Naive thymus-derived CD4-positive, alpha-beta T cell (primary cell): ENCODE data around the gene SEMG2. TPM values are rescaled to one million over a fixed set of nuclear protein-coding genes. Genes with fewer than 3 reads are reported as not detected.

Source experiments
- ATAC-seq: fragments of 150-1000 bp; cut with Tn5 transposase; 2 replicates; pipeline ENCODE4 v1.10.0; 2021; ENCODE audit warnings: mild to moderate bottlenecking, moderate library complexity
- CTCF ChIA-PET: fragments of 350-600 bp; sonication (Branson Sonifier 250); formaldehyde crosslinking; loops from one replicate; lab custom pipeline; 2021; ENCODE audit warnings: antibody characterized with exemption; lab: Charles Lee
- POLR2A ChIA-PET: fragments of 350-600 bp; sonication (Branson Sonifier 250); formaldehyde crosslinking; loops from one replicate; lab custom pipeline; 2021; ENCODE audit warnings: antibody characterized with exemption, inconsistent platforms; lab: Charles Lee
- DNase-seq, 9 donors: peaks; one replicate each; pipeline versions ENCODE4 v3.0.0 to v3.0.0-alpha.2; 2020 to 2022; ENCODE audit warnings: mixed read lengths in 1 of 9
- H3K27ac ChIP-seq: one replicate; pipeline ENCODE4 v1.7.0; 2013; ENCODE audit warnings: mild to moderate bottlenecking, low read depth, low read length, moderate library complexity
- H3K27me3 ChIP-seq, 2 donors: one replicate each; pipeline ENCODE4 v1.7.0; 2013; ENCODE audit warnings: low read length in 2 of 2, mild to moderate bottlenecking in 2 of 2, moderate library complexity in 2 of 2; ENCODE audit not compliant: control insufficient read depth in 2 of 2, insufficient read depth in 2 of 2
- H3K36me3 ChIP-seq, 3 experiments: 1 replicate in 2 of 3; 2 replicates in 1 of 3; pipeline ENCODE4 v1.7.0; 2013; ENCODE audit warnings: low read length in 3 of 3, mild to moderate bottlenecking in 3 of 3, moderate library complexity in 1 of 3; ENCODE audit not compliant: insufficient read depth in 3 of 3, control insufficient read depth in 2 of 3
- H3K4me1 ChIP-seq, 2 donors: one replicate each; pipeline ENCODE4 v1.7.0; 2013; ENCODE audit warnings: low read length in 2 of 2, mild to moderate bottlenecking in 2 of 2, moderate library complexity in 1 of 2; ENCODE audit not compliant: control insufficient read depth in 2 of 2, insufficient read depth in 2 of 2
- H3K4me3 ChIP-seq: 2 replicates; pipeline ENCODE4 v1.7.0; 2013; ENCODE audit warnings: mild to moderate bottlenecking, low read length
- H3K9me3 ChIP-seq, 3 experiments: 1 replicate in 2 of 3; 2 replicates in 1 of 3; pipeline ENCODE4 v1.7.0; 2013; ENCODE audit warnings: low read length in 3 of 3; ENCODE audit not compliant: control insufficient read depth in 2 of 3
- H3K27ac Mint-ChIP-seq, 9 donors: one replicate each; pipeline ENCODE4 v1.8.0; 2020 to 2022; ENCODE audit warnings: mixed read lengths in 9 of 9, mild to moderate bottlenecking in 8 of 9, moderate library complexity in 5 of 9, inconsistent platforms in 2 of 9
- H3K27me3 Mint-ChIP-seq, 5 donors: one replicate each; pipeline ENCODE4 v1.8.0; 2021 to 2022; ENCODE audit warnings: mixed read lengths in 5 of 5, mild to moderate bottlenecking in 1 of 5
- H3K36me3 Mint-ChIP-seq, 5 donors: one replicate each; pipeline ENCODE4 v1.8.0; 2020 to 2022; ENCODE audit warnings: mixed read lengths in 5 of 5, mild to moderate bottlenecking in 3 of 5, inconsistent platforms in 1 of 5
- H3K4me1 Mint-ChIP-seq, 7 donors: one replicate each; pipeline ENCODE4 v1.8.0; 2020 to 2022; ENCODE audit warnings: mixed read lengths in 7 of 7, mild to moderate bottlenecking in 3 of 7, inconsistent platforms in 1 of 7
- H3K4me3 Mint-ChIP-seq, 10 donors: one replicate each; pipeline ENCODE4 v1.8.0; 2020 to 2022; ENCODE audit warnings: mild to moderate bottlenecking in 10 of 10, mixed read lengths in 10 of 10, moderate library complexity in 6 of 10, inconsistent platforms in 2 of 10
- H3K9me3 Mint-ChIP-seq, 11 donors: one replicate each; pipeline ENCODE4 v1.8.0; 2020 to 2022; ENCODE audit warnings: mixed read lengths in 11 of 11, mild to moderate bottlenecking in 4 of 11, inconsistent platforms in 1 of 11, moderate library complexity in 1 of 11
- intact Hi-C, 2 donors: fragments of 100-400 bp; cut with micrococcal nuclease; formaldehyde crosslinking; loops; one replicate each; pipeline ENCODE4 v1.15.1; 2023
- polyA plus RNA-seq, 2 donors: library from polyadenylated mRNA; unstranded; fragments of 300-500 nt; fragmentation: Illumina TruSeq; gene quantifications; one replicate each; pipeline ENCODE4 v1.2.3, GENCODE V29; 2021
- total RNA-seq, 6 experiments: library from RNA in 5 of 6; stranded (reverse) in 5 of 6; gene quantifications; 1 replicate in 5 of 6; 2 replicates in 1 of 6; pipeline ENCODE4 v1.2.3 and lab custom pipeline; 2021 to 2026

Gene SEMG2
- total and polyA plus RNA-seq, 7 experiments from 2014 or later = not detected

- no peaks in the 10 kb centered on the region for H3K36me3 ChIP-seq
- intact Hi-C loops = no loop called here
- peaks cover 0 to 4% of the 10 kb centered on the region in 2 donors for H3K27me3 ChIP-seq
- ChIA-PET CTCF (no interaction called here), POLR2A (no interaction called here)
- H3K4me3 ChIP-seq = no peak within 1 kb of the TSS
- H3K9me3 ChIP-seq = no peaks in the 10 kb centered on the region
- Mint-ChIP-seq H3K27ac (no peak within 1 kb of the TSS), H3K4me3 (no peak within 1 kb of the TSS), H3K27me3 (peaks cover 37 to 64% (median 41%) of the 10 kb centered on the region in 5 donors), H3K36me3 (peaks cover 0 to 5% (median 0%) of the 10 kb centered on the region in 5 donors), H3K9me3 (peaks cover 0 to 18% (median 8%) of the 10 kb centered on the region in 11 donors), H3K4me1 (peaks cover 0 to 2% (median 0%) of the 10 kb centered on the region in 7 donors)
- no peak within 1 kb of the TSS for H3K27ac ChIP-seq
- ATAC-seq = no peak
- DNase-seq = no peak
- no peaks in the 10 kb centered on the region for H3K4me1 ChIP-seq
Observed at GRCh38 chr20:45206725-45207124, 14.4 kb upstream of the SEMG2 start, which contains the start of gene SEMG1. Gene SEMG1, plus strand, starts transcription at chr20:45207033. Its CDS starts 21 bp downstream, at chr20:45207054.

GRCh38 chr20:45209924-45210323 is 11.2 kb upstream of the SEMG2 start:
- no peak for ATAC-seq
- POLR2A ChIA-PET = no interaction called here
- no peak overlapping the region for H3K27ac ChIP-seq
- peaks cover 0 to 5% (median 0%) of the 10 kb centered on the region in 5 donors for H3K36me3 Mint-ChIP-seq
- H3K9me3 ChIP-seq = no peaks in the 10 kb centered on the region
- no peak overlapping the region for H3K27ac Mint-ChIP-seq
- H3K36me3 ChIP-seq = no peaks in the 10 kb centered on the region
- H3K27me3 ChIP-seq = no peaks in the 10 kb centered on the region
- H3K4me1 Mint-ChIP-seq = peaks cover 0 to 2% (median 0%) of the 10 kb centered on the region in 7 donors
- intact Hi-C loops = no loop called here
- no peak overlapping the region for H3K4me3 Mint-ChIP-seq
- DNase-seq = no peak
- no peaks in the 10 kb centered on the region for H3K4me1 ChIP-seq
- H3K9me3 Mint-ChIP-seq = peaks cover 0 to 4% (median 0%) of the 10 kb centered on the region in 11 donors
- peaks cover 33 to 52% (median 39%) of the 10 kb centered on the region in 5 donors for H3K27me3 Mint-ChIP-seq
- H3K4me3 ChIP-seq = no peak overlapping the region
- CTCF ChIA-PET = no interaction called here

GRCh38 chr20:45211569-45212474 is 9.4 kb upstream of the SEMG2 start:
- peaks cover 0 to 5% (median 0%) of the 10 kb centered on the region in 5 donors for H3K36me3 Mint-ChIP-seq
- ATAC-seq = no peak

GRCh38 chr20:45212836-45213235 is 8.3 kb upstream of the SEMG2 start:
- POLR2A ChIA-PET = no interaction called here
- H3K27me3 Mint-ChIP-seq = peaks cover 14 to 29% (median 19%) of the 10 kb centered on the region in 5 donors
- Histone ChIP-seq H3K9me3 (no peaks in the 10 kb centered on the region), H3K27me3 (no peaks in the 10 kb centered on the region), H3K36me3 (no peaks in the 10 kb centered on the region), H3K4me1 (no peaks in the 10 kb centered on the region), H3K4me3 (no peak overlapping the region), H3K27ac (no peak overlapping the region)
- intact Hi-C loops = no loop called here
- peaks cover 0 to 1% (median 0%) of the 10 kb centered on the region in 5 donors for H3K36me3 Mint-ChIP-seq
- peaks cover 0 to 2% (median 0%) of the 10 kb centered on the region in 11 donors for H3K9me3 Mint-ChIP-seq
- peaks cover 0 to 2% (median 0%) of the 10 kb centered on the region in 7 donors for H3K4me1 Mint-ChIP-seq
- CTCF ChIA-PET = no interaction called here
- ATAC-seq = no peak
- no peak for DNase-seq
- no peak overlapping the region for H3K27ac Mint-ChIP-seq
- no peak overlapping the region for H3K4me3 Mint-ChIP-seq

More at GRCh38 chr20:45211569-45212474, 9.4 kb upstream of the SEMG2 start:
- Mint-ChIP-seq H3K4me3 (no peak overlapping the region), H3K27me3 (peaks cover 21 to 38% (median 27%) of the 10 kb centered on the region in 5 donors), H3K4me1 (peaks cover 0 to 2% (median 0%) of the 10 kb centered on the region in 7 donors), H3K9me3 (peaks cover 0 to 2% (median 0%) of the 10 kb centered on the region in 11 donors), H3K27ac (no peak overlapping the region)
- H3K4me1 ChIP-seq = no peaks in the 10 kb centered on the region
- no peaks in the 10 kb centered on the region for H3K27me3 ChIP-seq
- POLR2A ChIA-PET = no interaction called here
- no peaks in the 10 kb centered on the region for H3K9me3 ChIP-seq
- H3K36me3 ChIP-seq = no peaks in the 10 kb centered on the region
- DNase-seq = no peak
- H3K4me3 ChIP-seq = no peak overlapping the region
- intact Hi-C loops = no loop called here
- no peak overlapping the region for H3K27ac ChIP-seq
- CTCF ChIA-PET = no interaction called here

- Histone ChIP-seq H3K27ac (no peak overlapping the region), H3K27me3 (no peaks in the 10 kb centered on the region), H3K36me3 (no peaks in the 10 kb centered on the region), H3K9me3 (no peaks in the 10 kb centered on the region), H3K4me1 (no peaks in the 10 kb centered on the region), H3K4me3 (no peak overlapping the region)
- Mint-ChIP-seq H3K4me1 (no peaks in the 10 kb centered on the region), H3K27me3 (peaks cover 30 to 43% (median 33%) of the 10 kb centered on the region in 5 donors), H3K4me3 (no peak overlapping the region), H3K27ac (no peak overlapping the region), H3K9me3 (peaks cover 0 to 3% (median 0%) of the 10 kb centered on the region in 11 donors), H3K36me3 (no peaks in the 10 kb centered on the region)
- ChIA-PET CTCF (interaction anchor here (0.8 kb wide), 1 partner anchor 9 kb away, joined by 5 read pairs; no protein-coding TSS in a partner anchor), POLR2A (no interaction called here)
- no peak for ATAC-seq
- no peak for DNase-seq
- intact Hi-C loops = no loop called here
Observed at GRCh38 chr20:45218124-45218523, 3.0 kb upstream of the SEMG2 start.

- DNase-seq (no peak), ATAC-seq (no peak)
- Mint-ChIP-seq H3K27me3 (peaks cover 30 to 47% (median 34%) of the 10 kb centered on the region in 5 donors), H3K4me1 (no peaks in the 10 kb centered on the region), H3K9me3 (peaks cover 0 to 3% (median 0%) of the 10 kb centered on the region in 11 donors), H3K4me3 (no peak overlapping the region), H3K27ac (no peak overlapping the region), H3K36me3 (no peaks in the 10 kb centered on the region)
- Histone ChIP-seq H3K9me3 (no peaks in the 10 kb centered on the region), H3K36me3 (no peaks in the 10 kb centered on the region), H3K4me1 (no peaks in the 10 kb centered on the region), H3K4me3 (no peak overlapping the region), H3K27me3 (no peaks in the 10 kb centered on the region), H3K27ac (no peak overlapping the region)
- ChIA-PET CTCF (no interaction called here), POLR2A (no interaction called here)
- intact Hi-C loops = no loop called here
Observed at GRCh38 chr20:45218636-45219035, 2.5 kb upstream of the SEMG2 start.
